Epithelial cell of esophagus (primary cell): ENCODE measurements around the gene NAA20.

Experiments used
- DNase-seq: peaks from one replicate; pipeline ENCODE4 v3.0.0; 2010; ENCODE audit warnings: low read depth
- H3K4me3 ChIP-seq: 2 replicates; pipeline ENCODE4 v1.5.1; 2011; ENCODE audit warnings: mild to moderate bottlenecking, low read length, control low read depth
- CTCF ChIP-seq: IDR thresholded peaks from 2 replicates; pipeline ENCODE4 v1.5.1; 2011; ENCODE audit warnings: low read depth, mild to moderate bottlenecking, low read length, control low read depth, inconsistent platforms; ENCODE audit not compliant: insufficient read depth; ENCODE audit errors: missing control alignments

NAA20 gene

GRCh38 chr20:19990850-19991249, 26.3 kb upstream of the NAA20 start:
- no peak for DNase-seq
- H3K4me3 ChIP-seq, result no peak overlapping the region
- TF ChIP-seq CTCF, result no peak

GRCh38 chr20:19991308-19991707, 25.9 kb upstream of the NAA20 start:
- DNase-seq, result no peak
- no peak for TF ChIP-seq CTCF
- H3K4me3 ChIP-seq, result no peak overlapping the region

- TF ChIP-seq CTCF, result no peak
- no peak for DNase-seq
- H3K4me3 ChIP-seq, result no peak overlapping the region
Measured at GRCh38 chr20:19991854-19992253, 25.3 kb upstream of the NAA20 start.

- H3K4me3 ChIP-seq, result peak overlapping the region; percentile 11
- no peak for TF ChIP-seq CTCF
- DNase-seq, result peak; percentile 91
Measured at GRCh38 chr20:19992996-19993908, 23.9 kb upstream of the NAA20 start.

GRCh38 chr20:19993958-19994669, 23.0 kb upstream of the NAA20 start:
- H3K4me3 ChIP-seq, result no peak overlapping the region
- DNase-seq, result peak; percentile 90
- TF ChIP-seq CTCF, result no peak

GRCh38 chr20:19995220-19995863, 21.8 kb upstream of the NAA20 start:
- peak; percentile 75 for TF ChIP-seq CTCF
- H3K4me3 ChIP-seq, result no peak overlapping the region
- peak; percentile 63 for DNase-seq
